Liver (tissue), 9 donors: ENCODE data around the gene NARS2. TPM values are rescaled to one million over a fixed set of nuclear protein-coding genes. Genes with fewer than 3 reads are reported as not detected.

Experiments used
- DNase-seq: peaks from one replicate; pipeline ENCODE4 v3.0.0-alpha.2; 2017; ENCODE audit warnings: low spot score
- H3K27ac ChIP-seq, 2 donors: one replicate each; pipeline ENCODE4 v1.7.0; 2013; ENCODE audit warnings: inconsistent platforms in 2 of 2, low read length in 2 of 2, control low read depth in 1 of 2, low read depth in 1 of 2, mild to moderate bottlenecking in 1 of 2
- H3K27me3 ChIP-seq, 4 donors: one replicate each; pipeline versions ENCODE4 v1.6.1 to v1.7.0; 2013; ENCODE audit warnings: low read length in 3 of 4, inconsistent platforms in 1 of 4, mild to moderate bottlenecking in 1 of 4, moderate library complexity in 1 of 4; ENCODE audit not compliant: control insufficient read depth in 4 of 4, insufficient read depth in 4 of 4
- H3K36me3 ChIP-seq, 4 donors: one replicate each; pipeline versions ENCODE4 v1.6.1 to v1.7.0; 2013; ENCODE audit warnings: low read length in 3 of 4, mild to moderate bottlenecking in 3 of 4, low read depth in 1 of 4, moderate library complexity in 1 of 4; ENCODE audit not compliant: control insufficient read depth in 4 of 4, insufficient read depth in 3 of 4
- H3K4me1 ChIP-seq, 4 donors: one replicate each; pipeline versions ENCODE4 v1.6.1 to v1.7.0; 2013; ENCODE audit warnings: low read length in 3 of 4, mild to moderate bottlenecking in 3 of 4, moderate library complexity in 1 of 4; ENCODE audit not compliant: control insufficient read depth in 4 of 4, insufficient read depth in 4 of 4
- H3K4me3 ChIP-seq, 3 donors: one replicate each; pipeline versions ENCODE4 v1.6.1 to v1.7.0; 2013; ENCODE audit warnings: low read length in 3 of 3, control low read depth in 1 of 3, low read depth in 1 of 3, mild to moderate bottlenecking in 1 of 3
- H3K9ac ChIP-seq, 2 donors: one replicate each; pipeline ENCODE4 v1.7.0; 2013; ENCODE audit warnings: low read length in 2 of 2, mild to moderate bottlenecking in 2 of 2, moderate library complexity in 2 of 2, control low read depth in 1 of 2, low read depth in 1 of 2
- H3K9me3 ChIP-seq, 4 donors: one replicate each; pipeline versions ENCODE4 v1.6.1 to v1.7.0; 2013; ENCODE audit warnings: low read length in 3 of 4; ENCODE audit not compliant: control insufficient read depth in 4 of 4
- ATF3 ChIP-seq: IDR thresholded peaks from 2 replicates; pipeline ENCODE4 v1.6.1; 2016; ENCODE audit warnings: antibody characterized with exemption
- CTCF ChIP-seq: fragments of 150-350 bp; IDR thresholded peaks from 2 replicates; pipeline ENCODE4 v1.5.1; 2017; ENCODE audit warnings: improper control_type of control experiment, low read depth, low read length; ENCODE audit not compliant: missing input control
- EGR1 ChIP-seq, 2 donors: IDR thresholded peaks; 2 replicates each; pipeline ENCODE4 v1.6.1; 2016 to 2018; ENCODE audit warnings: antibody characterized with exemption in 2 of 2, low read depth in 2 of 2
- FOXA1 ChIP-seq: IDR thresholded peaks from 2 replicates; pipeline ENCODE4 v1.6.1; 2016; ENCODE audit warnings: antibody characterized with exemption
- FOXA2 ChIP-seq: IDR thresholded peaks from 2 replicates; pipeline ENCODE4 v1.6.1; 2016; ENCODE audit warnings: antibody characterized with exemption
- GABPA ChIP-seq, 2 donors: IDR thresholded peaks in 1 of 2; conservative IDR thresholded peaks in 1 of 2; 2 replicates each; pipeline ENCODE4 v1.6.1; 2016; ENCODE audit warnings: antibody characterized with exemption in 2 of 2, mild to moderate bottlenecking in 1 of 2, moderate library complexity in 1 of 2
- HNF4A ChIP-seq, 2 donors: conservative IDR thresholded peaks; 2 replicates each; pipeline ENCODE4 v1.6.1; 2016; ENCODE audit warnings: antibody characterized with exemption in 2 of 2, mild to moderate bottlenecking in 2 of 2
- HNF4G ChIP-seq: IDR thresholded peaks from 2 replicates; pipeline ENCODE4 v1.6.1; 2016; ENCODE audit warnings: antibody characterized with exemption
- JUND ChIP-seq, 2 donors: IDR thresholded peaks; 2 replicates each; pipeline ENCODE4 v1.6.1; 2016; ENCODE audit warnings: antibody characterized with exemption in 2 of 2
- MAX ChIP-seq: IDR thresholded peaks from 2 replicates; pipeline ENCODE4 v1.6.1; 2016; ENCODE audit warnings: antibody characterized with exemption
- NR2F2 ChIP-seq: IDR thresholded peaks from 2 replicates; pipeline ENCODE4 v1.6.1; 2016; ENCODE audit warnings: antibody characterized with exemption
- RAD21 ChIP-seq, 2 donors: IDR thresholded peaks; 2 replicates each; pipeline ENCODE4 v1.6.1; 2016; ENCODE audit warnings: antibody characterized with exemption in 2 of 2, mild to moderate bottlenecking in 2 of 2
- REST ChIP-seq: IDR thresholded peaks from 2 replicates; pipeline ENCODE4 v1.6.1; 2016; ENCODE audit warnings: antibody characterized with exemption, mild to moderate bottlenecking
- RXRA ChIP-seq, 2 donors: IDR thresholded peaks; 2 replicates each; pipeline ENCODE4 v1.6.1; 2017 to 2018; ENCODE audit warnings: antibody characterized with exemption in 2 of 2, mild to moderate bottlenecking in 1 of 2
- TAF1 ChIP-seq: conservative IDR thresholded peaks from 2 replicates; pipeline ENCODE4 v1.6.1; 2016; ENCODE audit warnings: antibody characterized with exemption, mild to moderate bottlenecking
- YY1 ChIP-seq: IDR thresholded peaks from 2 replicates; pipeline ENCODE4 v1.6.1; 2016; ENCODE audit warnings: antibody characterized with exemption, mild to moderate bottlenecking
- ZBTB33 ChIP-seq: IDR thresholded peaks from 2 replicates; pipeline ENCODE4 v1.6.1; 2016; ENCODE audit warnings: antibody characterized with exemption
- WGBS: extraction: QIAGEN DNeasy Blood & Tissue Kit; methylation state at CpG from one replicate; pipeline ENCODE4 v1.1.7; 2013; 5-methylcytosine and 5-hydroxymethylcytosine counted together
- polyA plus RNA-seq, 2 donors: library from polyadenylated mRNA; stranded (reverse) in 1 of 2; unstranded in 1 of 2; fragments of 200-250 nt in 1 of 2; fragments of >200 nt in 1 of 2; fragmentation: Nextera tagmentation in 1 of 2; extraction: Ambion mirVana in 1 of 2; gene quantifications; one replicate each; pipeline versions ENCODE4 v1.2.1 to v1.2.3, GENCODE V29; 2013 to 2015
- total RNA-seq, 2 donors: library from RNA; depleted of rRNA; stranded (reverse); fragments of >200 nt; gene quantifications; one replicate each; pipeline ENCODE4 v1.2.3, GENCODE V29; 2014
- donor health status: healthy.
- donor health status: healthy.
- donor health status: healthy.
- donor health status: healthy.
- donor health status: healthy.

Gene NARS2
- total and polyA plus RNA-seq, 4 donors: 10.4 to 19.4 (median 11.8) TPM

GRCh38 chr11:78403781-78404180, 170.9 kb downstream of the NARS2 start:
- H3K4me3 ChIP-seq: no peak overlapping the region
- no peaks in the 10 kb centered on the region for H3K36me3 ChIP-seq
- H3K27ac ChIP-seq: no peak overlapping the region
- no peak for DNase-seq
- no peak overlapping the region for H3K9ac ChIP-seq
- H3K9me3 ChIP-seq: no peaks in the 10 kb centered on the region
- H3K27me3 ChIP-seq: no peaks in the 10 kb centered on the region
- 73% methylated on average over 2 of the region's 2 CpGs for WGBS
- TF ChIP-seq ATF3: no peak
- TF ChIP-seq FOXA2: no peak
- TF ChIP-seq TAF1: no peak
- no peak for TF ChIP-seq RAD21 (IDR thresholded peaks at IDR 0.05)
- no peak for TF ChIP-seq GABPA (IDR thresholded peaks at IDR 0.05 in 1 of 2, conservative IDR thresholded peaks at IDR 0.05 in 1 of 2)
- no peak for TF ChIP-seq YY1
- TF ChIP-seq HNF4A (conservative IDR thresholded peaks at IDR 0.05): no peak
- no peak for TF ChIP-seq FOXA1
- no peak for TF ChIP-seq JUND (IDR thresholded peaks at IDR 0.05)
- no peak for TF ChIP-seq MAX
- H3K4me1 ChIP-seq: no peaks in the 10 kb centered on the region

GRCh38 chr11:78402847-78403246, 171.8 kb downstream of the NARS2 start:
- Histone ChIP-seq H3K27ac (no peak overlapping the region), H3K4me1 (no peaks in the 10 kb centered on the region), H3K9me3 (no peaks in the 10 kb centered on the region), H3K36me3 (no peaks in the 10 kb centered on the region), H3K9ac (no peak overlapping the region), H3K4me3 (no peak overlapping the region), H3K27me3 (no peaks in the 10 kb centered on the region)
- TF ChIP-seq ZBTB33: no peak
- TF ChIP-seq MAX: no peak
- TF ChIP-seq RXRA (IDR thresholded peaks at IDR 0.05): no peak
- no peak for TF ChIP-seq HNF4G
- no peak for TF ChIP-seq NR2F2
- no peak for DNase-seq
- 95% methylated on average over 3 of the region's 3 CpGs for WGBS

- TF ChIP-seq YY1 (no peak), FOXA2 (no peak), FOXA1 (no peak), HNF4A (conservative IDR thresholded peaks at IDR 0.05) (no peak), ZBTB33 (no peak), TAF1 (no peak), CTCF (no peak), GABPA (IDR thresholded peaks at IDR 0.05 in 1 of 2, conservative IDR thresholded peaks at IDR 0.05 in 1 of 2) (no peak), REST (no peak), RAD21 (IDR thresholded peaks at IDR 0.05) (no peak), MAX (no peak), EGR1 (IDR thresholded peaks at IDR 0.05; ENCODE audit: low read depth in 2 of 2) (no peak)
- Histone ChIP-seq H3K27ac (no peak overlapping the region), H3K9me3 (no peaks in the 10 kb centered on the region), H3K9ac (no peak overlapping the region), H3K4me3 (no peak overlapping the region), H3K36me3 (no peaks in the 10 kb centered on the region), H3K4me1 (no peaks in the 10 kb centered on the region), H3K27me3 (no peaks in the 10 kb centered on the region)
- DNase-seq: no peak
- WGBS: 95% methylated on average over 3 of the region's 3 CpGs
These were observed 174.0 kb downstream of the NARS2 start for GRCh38 chr11:78400702-78401101.
